Neutrophil (primary cell): ENCODE data around the gene LRIT2.
A peak's percentile ranks its signal among the peaks of the same experiment; 100 is the strongest.

ENCODE experiments used
- H3K27ac ChIP-seq: fragments of 200-600 bp; sonication (generic); 2 replicates; pipeline ENCODE4 v1.5.1; 2016; ENCODE audit warnings: mild to moderate bottlenecking, moderate library complexity
- H3K27me3 ChIP-seq: fragments of 200-600 bp; sonication (generic); 2 replicates; pipeline ENCODE4 v1.6.0; 2016; ENCODE audit warnings: mild to moderate bottlenecking
- H3K36me3 ChIP-seq: fragments of 200-600 bp; sonication (generic); 2 replicates; pipeline ENCODE4 v1.5.1; 2017
- H3K4me1 ChIP-seq, 2 experiments: fragments of 200-600 bp in 1 of 2; sonication (generic) in 1 of 2; 1 replicate in 1 of 2; 2 replicates in 1 of 2; pipeline versions ENCODE4 v1.5.1 to v1.6.1; 2013 to 2016; ENCODE audit warnings: low read depth in 1 of 2, low read length in 1 of 2, mild to moderate bottlenecking in 1 of 2, moderate library complexity in 1 of 2; ENCODE audit not compliant: control insufficient read depth in 1 of 2, insufficient read depth in 1 of 2
- H3K4me3 ChIP-seq, 2 experiments: fragments of 200-600 bp in 1 of 2; sonication (generic) in 1 of 2; 1 replicate in 1 of 2; 2 replicates in 1 of 2; pipeline ENCODE4 v1.5.1; 2013 to 2016; ENCODE audit warnings: low read depth in 1 of 2, low read length in 1 of 2, mild to moderate bottlenecking in 1 of 2, moderate library complexity in 1 of 2
- H3K9me3 ChIP-seq: fragments of 200-600 bp; sonication (generic); 2 replicates; pipeline ENCODE4 v1.5.1; 2016
- TF ChIP-seq, protein P1 (sequence below): fragments of 200-600 bp; sonication (generic); IDR thresholded peaks from 2 replicates; pipeline ENCODE4 v1.5.1; 2016; ENCODE audit warnings: antibody characterized with exemption

LRIT2 gene

DNA sequence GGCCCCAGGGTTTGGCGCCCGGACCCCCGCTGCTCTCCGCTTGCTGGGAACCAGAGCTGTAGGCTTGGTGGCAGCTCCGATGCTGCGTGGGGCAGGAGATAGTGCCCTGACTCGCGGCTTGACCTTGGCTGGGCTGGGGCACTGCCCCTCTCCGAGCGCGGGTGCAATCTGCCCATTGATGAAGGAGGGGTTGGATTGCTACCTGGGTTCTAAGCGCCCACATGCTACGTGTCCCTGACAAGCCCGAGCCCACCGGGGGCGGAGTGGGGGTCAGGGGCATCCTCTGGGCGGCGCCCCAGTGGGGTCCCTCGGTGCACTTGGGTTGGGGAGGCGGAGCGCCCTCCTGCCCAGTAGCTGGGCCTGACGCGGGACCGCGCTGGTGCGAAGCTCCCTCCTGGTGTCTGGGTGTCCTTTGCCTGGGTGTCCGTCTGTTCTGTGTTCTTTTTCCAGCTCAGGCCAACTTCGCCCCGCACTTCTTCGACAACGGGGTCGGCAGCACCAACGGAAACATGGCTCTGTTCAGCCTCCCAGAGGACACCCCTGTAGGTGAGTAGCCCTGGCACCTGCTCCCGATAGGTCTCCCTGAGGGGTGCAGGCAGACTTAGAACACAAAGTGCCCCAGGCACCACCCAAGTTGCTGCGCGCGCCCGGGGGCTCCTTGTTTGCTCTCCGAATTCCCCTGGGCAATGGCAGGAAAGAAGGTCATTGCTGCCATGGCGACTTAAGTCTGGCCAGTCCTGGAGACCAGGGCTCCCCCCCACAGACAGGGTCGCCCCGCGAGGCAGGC lies 30.1 kb downstream of the LRIT2 start:
- peaks cover 94% of the 10 kb centered on the region for H3K27me3 ChIP-seq
- H3K27ac ChIP-seq: no peak overlapping the region
- no peak overlapping the region for H3K4me3 ChIP-seq
- H3K36me3 ChIP-seq: no peaks in the 10 kb centered on the region
- TF ChIP-seq, protein P1, sequence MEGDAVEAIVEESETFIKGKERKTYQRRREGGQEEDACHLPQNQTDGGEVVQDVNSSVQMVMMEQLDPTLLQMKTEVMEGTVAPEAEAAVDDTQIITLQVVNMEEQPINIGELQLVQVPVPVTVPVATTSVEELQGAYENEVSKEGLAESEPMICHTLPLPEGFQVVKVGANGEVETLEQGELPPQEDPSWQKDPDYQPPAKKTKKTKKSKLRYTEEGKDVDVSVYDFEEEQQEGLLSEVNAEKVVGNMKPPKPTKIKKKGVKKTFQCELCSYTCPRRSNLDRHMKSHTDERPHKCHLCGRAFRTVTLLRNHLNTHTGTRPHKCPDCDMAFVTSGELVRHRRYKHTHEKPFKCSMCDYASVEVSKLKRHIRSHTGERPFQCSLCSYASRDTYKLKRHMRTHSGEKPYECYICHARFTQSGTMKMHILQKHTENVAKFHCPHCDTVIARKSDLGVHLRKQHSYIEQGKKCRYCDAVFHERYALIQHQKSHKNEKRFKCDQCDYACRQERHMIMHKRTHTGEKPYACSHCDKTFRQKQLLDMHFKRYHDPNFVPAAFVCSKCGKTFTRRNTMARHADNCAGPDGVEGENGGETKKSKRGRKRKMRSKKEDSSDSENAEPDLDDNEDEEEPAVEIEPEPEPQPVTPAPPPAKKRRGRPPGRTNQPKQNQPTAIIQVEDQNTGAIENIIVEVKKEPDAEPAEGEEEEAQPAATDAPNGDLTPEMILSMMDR: no peak
- H3K9me3 ChIP-seq: no peaks in the 10 kb centered on the region
- H3K4me1 ChIP-seq: peaks cover 0 to 9% of the 10 kb centered on the region in 2 experiments

GRCh38 chr10:84194424-84195043 lies 30.8 kb downstream of the LRIT2 start, which contains the start of gene CDHR1:
TSS of gene CDHR1 (plus strand) at chr10:84194537. CDS start at chr10:84194761, 224 bp downstream.
- no peaks in the 10 kb centered on the region for H3K36me3 ChIP-seq
- H3K27me3 ChIP-seq: peaks cover 94% of the 10 kb centered on the region
- TF ChIP-seq, protein P1: no peak
- H3K9me3 ChIP-seq: no peaks in the 10 kb centered on the region
- peak within 1 kb of the TSS in 1 of 2 experiments; percentile 40 for H3K4me3 ChIP-seq
- no peak within 1 kb of the TSS for H3K27ac ChIP-seq
- peaks cover 0 to 9% of the 10 kb centered on the region in 2 experiments for H3K4me1 ChIP-seq

DNA sequence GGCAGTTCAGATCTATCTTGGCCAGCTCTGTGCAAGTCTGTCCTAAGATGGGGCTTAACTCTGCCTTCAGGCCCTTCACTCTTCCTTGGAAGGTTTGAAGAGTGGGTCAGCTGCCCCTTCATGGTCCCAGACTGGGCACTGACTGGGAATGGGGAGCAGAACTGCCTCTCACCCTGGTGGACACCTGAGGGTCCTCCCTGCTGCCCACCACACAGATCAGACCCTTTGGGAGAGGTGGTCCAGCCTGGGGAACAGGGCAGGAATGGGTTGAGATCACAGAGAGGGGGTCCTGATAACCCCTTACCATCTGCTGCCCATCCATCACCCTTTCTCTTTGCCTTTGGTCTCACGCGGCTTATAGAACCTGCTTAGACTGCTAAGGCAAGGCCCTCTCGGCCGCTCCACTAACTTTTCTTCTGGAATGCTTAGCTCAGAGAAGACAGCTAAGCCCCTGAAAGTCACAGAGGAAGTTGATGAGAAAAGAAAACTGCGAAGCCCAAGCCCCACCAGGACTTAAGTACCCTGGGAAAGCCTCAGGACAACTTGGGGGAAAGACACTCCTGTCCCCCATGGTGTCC lies 31.4 kb downstream of the LRIT2 start:
- Histone ChIP-seq H3K27me3 (peaks cover 97% of the 10 kb centered on the region), H3K4me3 (peak overlapping the region in 1 of 2 experiments; percentile 40), H3K4me1 (peaks cover 0 to 9% of the 10 kb centered on the region in 2 experiments)

GRCh38 chr10:84193327-84193726 lies 32.0 kb downstream of the LRIT2 start:
- Histone ChIP-seq H3K4me3 (no peak overlapping the region), H3K27me3 (peaks cover 96% of the 10 kb centered on the region), H3K36me3 (no peaks in the 10 kb centered on the region), H3K27ac (no peak overlapping the region), H3K4me1 (peaks cover 0 to 9% of the 10 kb centered on the region in 2 experiments), H3K9me3 (no peaks in the 10 kb centered on the region)
- TF ChIP-seq, protein P1: no peak

More for the DNA sequence above, 31.4 kb downstream of the LRIT2 start:
- Histone ChIP-seq H3K36me3 (no peaks in the 10 kb centered on the region), H3K27ac (no peak overlapping the region), H3K9me3 (no peaks in the 10 kb centered on the region)
- TF ChIP-seq, protein P1: no peak

- H3K9me3 ChIP-seq: no peaks in the 10 kb centered on the region
- no peak overlapping the region for H3K4me3 ChIP-seq
- peaks cover 0 to 9% of the 10 kb centered on the region in 2 experiments for H3K4me1 ChIP-seq
- peaks cover 82% of the 10 kb centered on the region for H3K27me3 ChIP-seq
- TF ChIP-seq, protein P1: no peak
- H3K36me3 ChIP-seq: no peaks in the 10 kb centered on the region
- no peak overlapping the region for H3K27ac ChIP-seq
Measured at GRCh38 chr10:84191106-84191505, 34.2 kb downstream of the LRIT2 start.
